HL-60/S4 (cell line): Measurements from ENCODE around the gene ELN.

Experiments
- in situ Hi-C: fragments of 300-500 bp; cut with MboI; formaldehyde crosslinking; loops from 2 replicates; pipeline ENCODE4 v1.14.3; 2022; ENCODE audit warnings: low sequenced_read_pairs

Gene ELN

GRCh38 chr7:74084722-74085578, 57.0 kb downstream of the ELN start:
- in situ Hi-C loops = no loop called here

- in situ Hi-C loops = no loop called here
These were observed 59.9 kb downstream of the ELN start for GRCh38 chr7:74087791-74088453.

DNA sequence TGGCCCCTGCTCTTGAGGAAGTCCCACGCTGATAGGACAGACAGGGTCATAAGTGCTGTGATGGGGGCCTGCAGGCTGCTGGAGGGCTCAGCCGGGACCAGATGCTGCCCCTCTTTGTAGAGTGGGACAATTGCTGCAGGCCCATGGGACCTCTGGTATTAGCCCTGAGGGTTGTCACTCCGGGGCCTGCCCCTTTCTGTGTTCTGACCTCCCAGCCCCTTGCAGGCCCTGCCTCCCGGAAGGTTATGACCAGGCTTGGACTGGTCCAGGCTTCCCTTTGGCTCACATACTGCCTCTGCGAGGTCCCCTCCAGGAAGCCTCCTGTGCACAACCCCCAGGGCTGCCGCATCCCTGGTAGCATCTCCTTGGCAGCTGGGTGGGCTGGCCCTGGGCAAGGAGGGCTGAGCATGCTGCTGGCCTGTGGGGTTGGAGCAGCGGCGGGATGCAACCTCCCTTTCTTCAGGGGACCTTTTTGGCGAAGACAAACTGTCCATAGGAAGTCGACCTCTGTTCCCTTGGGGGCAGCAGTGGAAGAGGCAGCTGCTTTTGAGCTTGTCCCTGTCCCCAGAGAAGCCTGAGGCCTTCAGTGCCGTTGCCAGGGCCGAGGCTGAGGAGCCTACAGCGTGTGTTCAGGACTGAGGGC, 64.5 kb downstream of the ELN start:
- in situ Hi-C loops = no loop called here

DNA sequence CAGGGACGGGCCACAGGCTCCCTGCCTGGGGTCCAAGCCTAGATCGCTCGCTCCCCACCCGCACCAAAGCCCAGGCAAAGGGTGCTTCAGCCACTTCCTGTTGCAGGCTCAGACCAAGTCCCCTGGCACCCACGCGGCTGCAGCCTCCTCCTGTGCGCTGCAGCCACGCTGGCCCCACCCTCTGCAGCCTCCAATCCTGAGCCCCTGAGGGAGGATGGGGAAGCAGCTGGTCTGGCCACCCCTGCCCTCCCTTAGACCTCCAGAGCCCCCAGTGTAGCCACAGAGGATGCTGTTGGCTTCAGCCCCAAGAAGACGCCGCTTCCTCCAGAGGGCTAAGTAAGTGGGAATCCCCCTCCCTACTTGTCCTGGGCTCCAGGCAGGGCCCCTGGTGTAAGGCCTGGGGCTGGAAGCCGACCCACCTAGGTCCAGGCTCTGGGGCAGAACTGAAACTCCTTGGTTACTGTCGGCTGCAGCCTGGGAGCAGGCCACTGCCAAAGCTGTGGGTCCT, 65.0 kb downstream of the ELN start:
- in situ Hi-C loops = no loop called here

DNA sequence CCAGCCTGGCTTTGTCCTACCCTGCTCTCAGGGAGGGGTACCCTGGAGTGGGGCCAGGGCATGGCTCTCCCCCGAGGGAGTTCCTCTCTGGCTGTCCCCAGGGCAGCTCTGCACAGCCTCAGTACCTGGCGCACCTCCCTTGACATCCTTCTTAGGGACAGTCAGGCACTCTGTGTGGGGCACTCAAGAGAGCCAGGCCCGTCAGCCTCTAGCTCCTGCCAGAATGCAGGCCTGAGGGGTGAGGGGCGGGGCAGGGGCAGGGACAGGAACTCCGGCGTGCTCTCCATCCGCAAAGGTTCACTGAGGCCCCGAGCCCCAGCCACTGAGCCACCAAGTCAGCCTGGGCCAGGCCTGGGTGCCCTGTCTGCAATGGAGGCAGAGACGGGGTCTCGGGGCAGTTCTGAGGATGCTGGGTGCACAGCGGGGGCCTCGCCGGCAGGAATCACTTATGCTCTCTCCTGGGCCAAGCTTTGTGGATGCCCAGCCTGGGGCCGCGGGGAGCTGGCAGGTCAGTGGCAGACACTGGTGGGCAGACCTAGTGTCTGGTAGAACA, 65.8 kb downstream of the ELN start:
- in situ Hi-C loops = no loop called here

DNA sequence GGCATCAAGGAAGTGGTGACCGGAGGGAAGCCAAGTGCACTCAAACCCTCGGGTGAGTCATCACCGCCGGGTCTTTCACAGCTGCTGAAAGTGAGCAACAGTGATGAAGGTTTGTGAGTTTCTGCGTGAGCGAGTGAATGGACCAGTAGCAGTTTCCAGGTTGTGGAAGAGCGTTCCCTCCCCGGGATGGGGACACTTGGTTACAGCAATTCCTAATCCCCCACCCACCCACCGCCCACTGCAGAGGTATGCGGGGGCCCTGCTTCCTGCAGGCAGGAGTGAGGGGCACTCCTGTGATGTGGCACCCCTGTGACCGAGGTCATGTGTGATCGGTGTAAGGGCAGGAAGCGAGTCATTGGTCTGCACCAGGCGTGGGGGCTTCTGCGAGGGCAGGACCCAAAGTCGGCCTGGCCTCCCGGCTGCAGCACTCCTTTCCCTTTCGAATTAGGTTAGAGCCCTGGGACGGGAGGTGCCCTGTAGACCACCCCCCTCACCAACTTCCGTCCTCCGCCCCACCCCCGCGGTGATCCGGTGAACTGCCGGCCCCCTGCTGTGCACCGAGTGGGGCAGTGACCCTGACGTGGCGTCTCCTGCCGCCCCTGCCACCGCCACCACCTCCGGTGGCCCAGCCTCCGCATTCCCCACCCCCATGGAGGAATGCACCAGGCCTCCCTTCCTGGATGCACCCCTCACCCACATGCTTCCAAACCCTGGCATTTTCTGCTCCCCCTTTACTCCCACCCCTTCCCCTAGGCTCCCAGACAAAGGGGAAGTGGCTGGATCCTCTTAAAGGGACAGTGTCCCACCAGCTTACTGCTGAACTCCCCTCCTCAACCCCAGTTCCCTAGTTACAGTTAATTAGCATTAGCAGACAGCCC, 66.5 kb downstream of the ELN start:
- in situ Hi-C loops = no loop called here

DNA sequence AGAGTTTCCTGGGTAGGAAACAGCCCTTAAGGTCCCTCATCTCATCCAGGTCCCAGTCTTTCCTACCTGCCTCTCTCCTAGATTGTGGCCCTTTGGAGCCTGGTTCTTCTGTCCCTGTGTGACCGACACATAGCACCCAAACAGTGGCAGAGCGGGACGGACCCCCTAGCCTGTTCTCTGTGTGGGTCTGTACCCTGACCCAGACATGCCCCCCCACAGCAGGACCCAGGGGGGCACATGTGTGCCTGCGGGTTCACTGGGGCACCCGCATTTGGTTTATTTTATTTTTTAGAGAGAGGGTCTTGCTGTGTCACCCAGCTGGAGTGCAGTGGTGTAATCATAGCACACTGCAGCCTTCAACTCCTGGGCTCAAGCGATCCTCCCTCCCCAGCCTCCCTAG, 67.2 kb downstream of the ELN start:
- in situ Hi-C loops = no loop called here

DNA sequence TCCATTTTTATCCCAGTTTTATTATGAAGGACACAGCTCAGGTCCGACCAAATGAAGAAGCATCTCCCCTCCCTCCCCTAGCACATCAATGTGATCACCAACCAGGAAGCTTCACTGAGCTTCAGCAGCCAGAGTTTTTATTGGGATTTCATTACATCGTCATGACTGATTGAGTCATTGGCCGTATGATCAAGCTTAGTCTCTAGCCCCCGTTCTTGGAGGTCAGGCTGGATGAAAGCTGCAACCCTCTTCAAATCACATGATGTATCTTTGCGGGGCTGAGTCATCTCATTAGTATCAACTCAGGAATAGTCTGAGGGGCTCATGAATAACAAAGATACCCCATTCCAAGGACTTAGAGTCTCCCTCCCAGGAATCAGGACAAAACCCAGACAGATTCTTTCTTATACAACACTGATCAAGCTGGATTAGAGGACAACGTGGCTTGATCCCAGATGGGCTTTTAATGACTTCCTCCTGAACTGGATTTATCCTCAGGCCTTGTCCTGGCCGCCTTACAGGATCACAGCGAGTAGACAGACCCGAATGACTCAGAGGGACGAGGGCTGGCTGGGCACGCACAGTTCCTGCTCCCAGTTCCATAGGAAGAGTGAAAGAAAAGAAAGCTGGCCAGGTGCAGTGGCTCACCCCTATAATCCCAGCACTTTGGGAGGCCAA, 70.1 kb downstream of the ELN start:
- in situ Hi-C loops = no loop called here

DNA sequence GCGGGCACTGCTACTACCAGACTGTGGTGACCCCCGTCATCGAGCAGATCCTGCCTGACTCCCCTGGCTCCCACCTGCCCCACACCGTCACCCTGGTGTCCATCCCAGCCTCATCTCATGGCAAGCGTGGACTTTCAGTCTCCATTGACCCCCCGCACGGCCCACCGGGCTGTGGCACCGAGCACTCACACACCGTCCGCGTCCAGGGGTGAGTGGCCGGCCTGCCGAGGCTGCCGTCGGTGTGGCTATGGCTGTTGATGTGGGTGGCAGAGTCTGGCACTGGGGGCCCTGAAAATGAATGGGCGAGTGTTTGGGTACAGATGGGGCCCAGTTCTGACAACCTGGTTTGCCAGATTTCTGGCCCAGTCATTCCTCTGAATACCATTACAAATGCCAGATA, 71.1 kb downstream of the ELN start:
- in situ Hi-C loops = no loop called here

DNA sequence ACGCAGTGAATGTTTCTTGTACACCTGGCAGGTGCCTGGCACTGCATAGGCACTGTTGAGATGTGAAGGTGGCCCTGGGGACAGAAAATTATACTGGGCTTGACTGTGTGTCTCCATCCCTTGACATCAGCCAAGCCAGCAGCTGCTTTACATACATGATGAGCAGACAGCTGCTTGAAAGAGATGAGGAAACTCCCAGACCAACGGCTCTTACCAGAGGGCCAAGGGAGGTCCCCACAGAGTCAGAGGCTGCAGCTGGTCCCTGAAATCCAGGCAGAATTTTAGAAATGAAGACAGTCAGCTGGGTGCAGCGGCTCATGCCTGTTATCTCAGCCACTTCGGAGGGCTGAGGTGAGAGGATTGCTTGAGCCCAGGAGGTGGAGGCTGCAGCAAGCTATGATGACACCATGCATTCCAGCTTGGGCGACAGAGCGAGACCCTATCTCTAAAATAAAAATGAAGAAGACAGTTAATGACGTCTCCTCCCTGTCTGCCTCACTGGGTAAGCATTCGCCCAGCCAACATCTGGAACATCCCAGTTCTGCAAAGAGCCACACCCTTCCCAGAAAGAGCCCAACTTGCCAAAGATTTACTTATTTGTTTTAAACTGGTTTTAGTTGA, 73.2 kb downstream of the ELN start:
- in situ Hi-C loops = no loop called here

DNA sequence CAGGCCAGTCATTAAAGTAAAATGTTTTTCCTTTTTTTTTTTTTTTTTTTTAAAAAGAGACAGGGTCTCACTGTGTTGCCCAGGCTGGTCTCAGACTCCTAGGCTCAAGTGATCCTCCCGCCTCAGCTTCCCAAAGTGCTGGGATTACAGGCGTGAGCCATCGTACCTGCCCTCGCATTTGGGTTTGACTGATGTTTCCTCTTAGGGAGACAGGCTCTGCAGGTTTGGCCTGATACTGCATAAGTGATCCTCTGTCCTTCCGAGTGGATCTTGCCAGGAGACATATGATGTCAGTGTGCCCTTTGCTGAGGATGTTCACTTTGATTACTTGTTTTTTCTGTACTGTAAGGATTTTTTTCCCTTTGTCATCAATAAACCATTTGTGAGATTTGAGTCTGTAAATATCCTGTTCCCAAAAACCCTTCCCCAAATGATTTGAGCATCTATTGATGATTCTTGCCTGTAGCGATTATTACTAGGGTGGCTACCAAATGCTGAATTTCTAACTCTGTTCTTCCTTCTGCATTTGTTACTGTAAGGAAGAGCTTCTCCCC, 75.3 kb downstream of the ELN start:
- in situ Hi-C loops = no loop called here

DNA sequence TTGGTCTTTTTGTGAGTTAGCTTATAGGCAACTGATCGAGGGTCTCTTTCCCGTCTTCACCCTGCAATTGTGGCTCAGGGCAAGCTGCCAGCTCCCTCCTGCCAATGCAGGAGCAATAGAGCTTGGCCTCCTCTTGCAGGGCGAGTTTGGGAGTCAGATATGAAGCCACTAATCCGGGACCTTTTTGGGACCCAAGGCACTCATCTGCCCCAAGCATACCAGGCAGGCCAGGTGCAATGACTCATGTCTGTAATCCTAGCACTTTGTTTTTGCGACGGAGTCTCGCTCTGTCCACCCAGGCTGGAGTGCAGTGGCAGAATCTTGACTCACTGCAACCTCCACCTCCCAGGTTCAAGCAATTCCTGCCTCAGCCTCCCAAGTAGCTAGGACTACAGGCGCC, 76.7 kb downstream of the ELN start:
- in situ Hi-C loops = no loop called here

DNA sequence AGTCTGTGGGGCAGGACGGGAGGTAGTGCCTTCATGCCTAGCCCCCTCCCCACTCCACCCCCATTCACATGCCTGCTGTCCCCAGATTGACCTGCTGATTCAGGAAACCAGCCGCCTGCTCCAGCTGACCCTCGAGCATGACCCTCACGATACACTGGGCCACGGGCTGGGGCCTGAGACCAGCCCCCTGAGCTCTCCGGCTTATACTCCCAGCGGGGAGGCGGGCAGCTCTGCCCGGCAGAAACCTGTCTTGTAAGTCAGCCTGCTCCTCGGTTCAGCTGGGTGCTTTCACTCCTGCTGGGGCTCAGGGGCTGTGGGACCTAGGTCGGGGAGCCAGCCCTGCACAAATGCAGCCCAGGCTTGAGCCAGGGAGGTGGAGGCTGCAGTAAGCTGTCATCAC, 78.0 kb downstream of the ELN start:
- in situ Hi-C loops = no loop called here

- in situ Hi-C loops = no loop called here
These were observed 78.9 kb downstream of the ELN start for GRCh38 chr7:74106846-74107245.

DNA sequence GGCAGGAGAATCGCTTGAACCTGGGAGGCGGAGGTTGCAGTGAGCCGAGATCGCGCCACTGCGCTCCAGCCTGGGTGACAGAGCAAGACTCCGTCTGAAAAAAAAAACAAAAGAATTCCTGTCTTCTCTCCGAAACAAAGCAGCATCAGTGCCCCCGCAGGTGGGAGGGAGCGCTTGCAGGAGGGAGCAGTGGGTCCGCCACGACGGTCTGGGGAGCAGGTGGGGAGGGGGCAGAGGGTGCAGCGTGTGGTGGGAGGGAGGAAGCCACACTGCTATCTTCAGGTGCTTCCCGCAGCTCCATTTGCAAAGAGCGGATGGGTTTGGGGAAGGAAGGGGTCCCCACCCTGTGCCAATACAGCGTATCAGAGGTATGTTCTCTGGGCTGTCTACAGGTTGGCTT, 87.4 kb downstream of the ELN start:
- in situ Hi-C loops = no loop called here

- in situ Hi-C loops = no loop called here
These were observed 88.4 kb downstream of the ELN start for GRCh38 chr7:74116356-74116755.
